ENCODE measurements around the gene STK24. TPM values are rescaled to one million over a fixed set of nuclear protein-coding genes. Genes with fewer than 3 reads are reported as not detected.

The STK24 gene
- total and polyA plus RNA-seq, 10 of the 15 experiments (the other 5 are each of a cell fraction or from before 2014, with no cell fraction given), result 7.5 to 115 (median 52.9) TPM

- H4K20me1 ChIP-seq (ENCODE audit: control insufficient read depth, insufficient read depth), result peaks cover 7% of the 10 kb centered on the region; the same call in 1 of the 2 replicates
- DNase-seq (ENCODE audit: low read depth, low spot score), result no peak
- in situ Hi-C loops (cut with MboI), result no loop called here
- no peak for FAIRE-seq
- ChIA-PET CTCF (interaction anchor here (0.6 to 4.2 kb wide), 13 partner anchors 12 to 497 kb away, joined by 3 to 21 read pairs (median 3); no protein-coding TSS in a partner anchor), POLR2A (interaction anchor here (0.7 to 3.4 kb wide), 11 partner anchors 10 to 1071 kb away, joined by 3 to 25 read pairs (median 4); partner anchors contain the start of gene RAP2A), SMC1A (ENCODE audit: uncharacterized antibody, unreplicated experiment) (interaction anchor here (0.7 to 6.3 kb wide), 25 partner anchors 11 to 562 kb away, joined by 3 to 50 read pairs (median 5); no protein-coding TSS in a partner anchor), RAD21 (ENCODE audit: unreplicated experiment) (interaction anchor here (1.0 to 4.0 kb wide), 16 partner anchors 10 to 149 kb away, joined by 3 to 37 read pairs (median 8); partner anchors contain the start of gene STK24)
- H3K27ac ChIP-seq (ENCODE audit: control insufficient read depth, insufficient read depth), result peak overlapping the region; percentile 49
- no peak for ATAC-seq
- BruUV-seq (replicated peaks), result no TSS peak
- peak overlapping the region; percentile 74 for H3K4me2 ChIP-seq (ENCODE audit: control insufficient read depth, insufficient read depth)
- H3K79me2 ChIP-seq (ENCODE audit: control insufficient read depth, insufficient read depth, low read length), result peaks cover 92% of the 10 kb centered on the region
- no peaks in the 10 kb centered on the region for H3K27me3 ChIP-seq (replicated peaks in 1 of 2; ENCODE audit: control insufficient read depth in 2 of 2, insufficient read depth in 2 of 2, low read length in 1 of 2)
- intact Hi-C loops (cut with micrococcal nuclease; ENCODE audit: unreplicated experiment), result loop anchor here (1.0 kb wide), 1 partner anchor 28 kb away; no protein-coding TSS in a partner anchor
- peaks cover 6 to 11% of the 10 kb centered on the region in 2 experiments; a peak in 3 of 4 replicates for H3K36me3 ChIP-seq (ENCODE audit: control insufficient read depth in 2 of 2, insufficient read depth in 2 of 2, low read length in 1 of 2)
- peaks cover 73% of the 10 kb centered on the region for H3K4me1 ChIP-seq (ENCODE audit: control insufficient read depth, insufficient read depth, low read length)
- H2AFZ ChIP-seq (ENCODE audit: control insufficient read depth, low read depth, low read length), result no peak overlapping the region
- no peak overlapping the region for H3K9ac ChIP-seq (ENCODE audit: control insufficient read depth, insufficient read depth, low read length)
- 38% methylated on average over 1 of the region's 1 CpG for WGBS (ENCODE audit: insufficient coverage, insufficient replicate concordance, low lambda C conversion rate, missing lambda C conversion rate)
- peak overlapping the region; percentile 15; the same call in 1 of the 2 replicates for H3K4me3 ChIP-seq
- no peaks in the 10 kb centered on the region for H3K9me3 ChIP-seq (replicated peaks; ENCODE audit: control insufficient read depth, insufficient read depth, low read length)
- no peak for TF ChIP-seq SREBF1 (IDR thresholded peaks at IDR 0.05; ENCODE audit: low read length)
- no peak for TF ChIP-seq CEBPZ (IDR thresholded peaks at IDR 0.05; ENCODE audit: low read depth, low read length)
- TF ChIP-seq HDGF (IDR thresholded peaks at IDR 0.05), result no peak
- TF ChIP-seq, protein P1, sequence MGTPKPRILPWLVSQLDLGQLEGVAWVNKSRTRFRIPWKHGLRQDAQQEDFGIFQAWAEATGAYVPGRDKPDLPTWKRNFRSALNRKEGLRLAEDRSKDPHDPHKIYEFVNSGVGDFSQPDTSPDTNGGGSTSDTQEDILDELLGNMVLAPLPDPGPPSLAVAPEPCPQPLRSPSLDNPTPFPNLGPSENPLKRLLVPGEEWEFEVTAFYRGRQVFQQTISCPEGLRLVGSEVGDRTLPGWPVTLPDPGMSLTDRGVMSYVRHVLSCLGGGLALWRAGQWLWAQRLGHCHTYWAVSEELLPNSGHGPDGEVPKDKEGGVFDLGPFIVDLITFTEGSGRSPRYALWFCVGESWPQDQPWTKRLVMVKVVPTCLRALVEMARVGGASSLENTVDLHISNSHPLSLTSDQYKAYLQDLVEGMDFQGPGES (IDR thresholded peaks at IDR 0.05), result no peak
- no peak for TF ChIP-seq RELB (IDR thresholded peaks at IDR 0.05; ENCODE audit: low read depth)
- no peak for TF ChIP-seq NFIC (IDR thresholded peaks at IDR 0.05; ENCODE audit: low read depth, low read length)
- TF ChIP-seq NBN (IDR thresholded peaks at IDR 0.05), result no peak
- no peak for TF ChIP-seq NKRF (conservative IDR thresholded peaks at IDR 0.05)
- no peak for TF ChIP-seq EP300 (IDR thresholded peaks at IDR 0.05; ENCODE audit: borderline replicate concordance in 1 of 2, control insufficient read depth in 1 of 2, low read depth in 2 of 2, low read length in 2 of 2)
- no peak for TF ChIP-seq PKNOX1 (IDR thresholded peaks at IDR 0.05)
- no peak for TF ChIP-seq HSF1 (IDR thresholded peaks at IDR 0.05; ENCODE audit: low read depth, low read length)
- TF ChIP-seq BHLHE40 (IDR thresholded peaks at IDR 0.05; ENCODE audit: borderline replicate concordance in 1 of 2, low read depth in 2 of 2, low read length in 1 of 2), result no peak
These were observed 72.9 kb downstream of the STK24 start for GRCh38 chr13:98504029-98504351.
